Measurements from ENCODE around the gene ZNF407. TPM values are rescaled to one million over a fixed set of nuclear protein-coding genes. Genes with fewer than 3 reads are reported as not detected.

Gene ZNF407
- total and polyA plus RNA-seq, 2 of the 13 experiments (the other 11 are each of a cell fraction or from before 2014, with no cell fraction given), result 2.3 to 8.7 TPM

- no peak for TF ChIP-seq ZNF407 (CRISPR knock-in tag; IDR thresholded peaks at IDR 0.05; ENCODE audit: not compliant biosample characterization)
- TF ChIP-seq DR1 (CRISPR knock-in tag; IDR thresholded peaks at IDR 0.05), result no peak
- TF ChIP-seq KLF12 (CRISPR knock-in tag; IDR thresholded peaks at IDR 0.05; ENCODE audit: borderline replicate concordance), result no peak
- no peak for TF ChIP-seq FLYWCH1 (CRISPR knock-in tag; IDR thresholded peaks at IDR 0.05)
- TF ChIP-seq, protein P1, sequence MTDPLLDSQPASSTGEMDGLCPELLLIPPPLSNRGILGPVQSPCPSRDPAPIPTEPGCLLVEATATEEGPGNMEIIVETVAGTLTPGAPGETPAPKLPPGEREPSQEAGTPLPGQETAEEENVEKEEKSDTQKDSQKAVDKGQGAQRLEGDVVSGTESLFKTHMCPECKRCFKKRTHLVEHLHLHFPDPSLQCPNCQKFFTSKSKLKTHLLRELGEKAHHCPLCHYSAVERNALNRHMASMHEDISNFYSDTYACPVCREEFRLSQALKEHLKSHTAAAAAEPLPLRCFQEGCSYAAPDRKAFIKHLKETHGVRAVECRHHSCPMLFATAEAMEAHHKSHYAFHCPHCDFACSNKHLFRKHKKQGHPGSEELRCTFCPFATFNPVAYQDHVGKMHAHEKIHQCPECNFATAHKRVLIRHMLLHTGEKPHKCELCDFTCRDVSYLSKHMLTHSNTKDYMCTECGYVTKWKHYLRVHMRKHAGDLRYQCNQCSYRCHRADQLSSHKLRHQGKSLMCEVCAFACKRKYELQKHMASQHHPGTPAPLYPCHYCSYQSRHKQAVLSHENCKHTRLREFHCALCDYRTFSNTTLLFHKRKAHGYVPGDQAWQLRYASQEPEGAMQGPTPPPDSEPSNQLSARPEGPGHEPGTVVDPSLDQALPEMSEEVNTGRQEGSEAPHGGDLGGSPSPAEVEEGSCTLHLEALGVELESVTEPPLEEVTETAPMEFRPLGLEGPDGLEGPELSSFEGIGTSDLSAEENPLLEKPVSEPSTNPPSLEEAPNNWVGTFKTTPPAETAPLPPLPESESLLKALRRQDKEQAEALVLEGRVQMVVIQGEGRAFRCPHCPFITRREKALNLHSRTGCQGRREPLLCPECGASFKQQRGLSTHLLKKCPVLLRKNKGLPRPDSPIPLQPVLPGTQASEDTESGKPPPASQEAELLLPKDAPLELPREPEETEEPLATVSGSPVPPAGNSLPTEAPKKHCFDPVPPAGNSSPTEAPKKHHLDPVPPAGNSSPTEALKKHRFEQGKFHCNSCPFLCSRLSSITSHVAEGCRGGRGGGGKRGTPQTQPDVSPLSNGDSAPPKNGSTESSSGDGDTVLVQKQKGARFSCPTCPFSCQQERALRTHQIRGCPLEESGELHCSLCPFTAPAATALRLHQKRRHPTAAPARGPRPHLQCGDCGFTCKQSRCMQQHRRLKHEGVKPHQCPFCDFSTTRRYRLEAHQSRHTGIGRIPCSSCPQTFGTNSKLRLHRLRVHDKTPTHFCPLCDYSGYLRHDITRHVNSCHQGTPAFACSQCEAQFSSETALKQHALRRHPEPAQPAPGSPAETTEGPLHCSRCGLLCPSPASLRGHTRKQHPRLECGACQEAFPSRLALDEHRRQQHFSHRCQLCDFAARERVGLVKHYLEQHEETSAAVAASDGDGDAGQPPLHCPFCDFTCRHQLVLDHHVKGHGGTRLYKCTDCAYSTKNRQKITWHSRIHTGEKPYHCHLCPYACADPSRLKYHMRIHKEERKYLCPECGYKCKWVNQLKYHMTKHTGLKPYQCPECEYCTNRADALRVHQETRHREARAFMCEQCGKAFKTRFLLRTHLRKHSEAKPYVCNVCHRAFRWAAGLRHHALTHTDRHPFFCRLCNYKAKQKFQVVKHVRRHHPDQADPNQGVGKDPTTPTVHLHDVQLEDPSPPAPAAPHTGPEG (CRISPR knock-in tag; IDR thresholded peaks at IDR 0.05), result no peak
- TF ChIP-seq EZH2 (conservative IDR thresholded peaks at IDR 0.05; ENCODE audit: low read depth, low read length), result no peak
- no peak for TF ChIP-seq ZNF253 (CRISPR knock-in tag; IDR thresholded peaks at IDR 0.05; ENCODE audit: borderline replicate concordance)
- no peak for TF ChIP-seq POLR2AphosphoS5 (IDR thresholded peaks at IDR 0.05; ENCODE audit: low read depth, low read length)
- no peak for TF ChIP-seq JUN (CRISPR knock-in tag; IDR thresholded peaks at IDR 0.05)
- no peak for TF ChIP-seq ERF (CRISPR knock-in tag; IDR thresholded peaks at IDR 0.05)
These were observed 268.9 kb downstream of the ZNF407 start (continued) for GRCh38 chr18:74866577-74866976.
